Measurements from ENCODE around the gene MBNL3.

- TF ChIP-seq CTCF (IDR thresholded peaks at IDR 0.05; ENCODE audit: low read length), result no peak
- no peak for TF ChIP-seq EZH2 (optimal IDR thresholded peaks at IDR 0.05; ENCODE audit: low read depth, low read length)
- TF ChIP-seq EZH2phosphoT487 (IDR thresholded peaks at IDR 0.05; ENCODE audit: low read length), result no peak
Observed at GRCh38 chrX:132468454-132468853, 20.4 kb downstream of the MBNL3 start.

All from MM.1S (cell line).